HG03571 (cell line): ENCODE measurements around the gene EMILIN1.
"Not testable (repeated sequence)": the region's sequence is repeated elsewhere in the genome, so short reads cannot be mapped to it uniquely, and the experiment has no call there.

Experiments
- ATAC-seq: cut with Tn5 transposase; IDR thresholded peaks from one replicate; pipeline ENCODE4 v1.9.1; 2021; ENCODE audit not compliant: unreplicated experiment

Gene EMILIN1

GRCh38 chr2:27092696-27093429, 14.4 kb downstream of the EMILIN1 start:
- no peak for ATAC-seq

- no peak for ATAC-seq
Measured at GRCh38 chr2:27093430-27094352, 15.3 kb downstream of the EMILIN1 start.

DNA sequence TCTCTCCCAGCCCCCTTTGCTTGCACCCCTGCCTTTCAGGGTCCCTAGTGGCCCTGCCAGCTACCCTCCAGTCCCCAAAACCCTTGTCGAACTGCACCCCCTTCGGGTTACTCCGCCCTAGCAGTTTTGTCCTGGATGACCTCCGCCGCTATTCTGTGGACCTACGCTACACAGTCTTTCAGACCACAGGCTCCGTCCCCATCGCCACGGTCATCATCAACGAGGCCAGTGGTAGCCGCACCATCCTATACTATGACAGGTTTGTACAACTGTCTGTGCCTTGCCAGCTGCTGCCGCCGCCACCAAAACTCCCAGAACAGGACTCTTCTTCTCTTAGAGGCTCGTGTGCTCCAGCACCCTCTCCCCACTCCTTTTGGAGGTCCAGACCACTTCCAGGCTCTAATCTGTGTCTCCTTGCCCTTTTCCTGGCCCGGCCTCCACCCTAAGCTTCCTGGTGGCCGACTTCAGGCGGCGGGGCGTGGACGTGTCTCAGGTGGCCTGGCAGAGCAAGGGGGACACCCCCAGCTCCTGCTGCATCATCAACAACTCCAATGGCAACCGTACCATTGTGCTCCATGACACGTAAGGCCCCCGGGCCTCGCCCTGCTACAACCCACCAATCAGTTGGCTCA, 16.1 kb downstream of the EMILIN1 start:
- ATAC-seq, result no peak

GRCh38 chr2:27095427-27095744, 17.0 kb downstream of the EMILIN1 start:
- no peak for ATAC-seq

- no peak for ATAC-seq
Measured at GRCh38 chr2:27095745-27096651, 17.6 kb downstream of the EMILIN1 start.

- no peak for ATAC-seq
Measured at GRCh38 chr2:27096748-27097297, 18.4 kb downstream of the EMILIN1 start.

GRCh38 chr2:27097341-27097740, 18.9 kb downstream of the EMILIN1 start:
- no peak for ATAC-seq

DNA sequence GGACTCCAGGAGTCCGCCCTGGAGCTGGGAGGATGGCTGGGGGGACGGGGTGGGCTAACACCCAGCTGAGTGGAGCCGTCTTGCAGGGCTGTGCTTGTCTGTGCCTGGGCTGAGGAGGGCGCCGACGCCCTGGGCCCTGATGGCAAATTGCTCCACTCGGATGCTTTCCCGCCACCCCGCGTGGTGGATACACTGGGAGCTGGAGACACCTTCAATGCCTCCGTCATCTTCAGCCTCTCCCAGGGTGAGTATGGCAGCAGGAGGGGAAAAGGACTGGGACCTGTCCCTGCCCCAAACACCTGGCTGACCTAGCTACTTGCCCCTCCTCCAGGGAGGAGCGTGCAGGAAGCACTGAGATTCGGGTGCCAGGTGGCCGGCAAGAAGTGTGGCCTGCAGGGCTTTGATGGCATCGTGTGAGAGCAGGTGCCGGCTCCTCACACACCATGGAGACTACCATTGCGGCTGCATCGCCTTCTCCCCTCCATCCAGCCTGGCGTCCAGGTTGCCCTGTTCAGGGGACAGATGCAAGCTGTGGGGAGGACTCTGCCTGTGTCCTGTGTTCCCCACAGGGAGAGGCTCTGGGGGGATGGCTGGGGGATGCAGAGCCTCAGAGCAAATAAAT, 21.0 kb downstream of the EMILIN1 start:
- ATAC-seq, result no peak

DNA sequence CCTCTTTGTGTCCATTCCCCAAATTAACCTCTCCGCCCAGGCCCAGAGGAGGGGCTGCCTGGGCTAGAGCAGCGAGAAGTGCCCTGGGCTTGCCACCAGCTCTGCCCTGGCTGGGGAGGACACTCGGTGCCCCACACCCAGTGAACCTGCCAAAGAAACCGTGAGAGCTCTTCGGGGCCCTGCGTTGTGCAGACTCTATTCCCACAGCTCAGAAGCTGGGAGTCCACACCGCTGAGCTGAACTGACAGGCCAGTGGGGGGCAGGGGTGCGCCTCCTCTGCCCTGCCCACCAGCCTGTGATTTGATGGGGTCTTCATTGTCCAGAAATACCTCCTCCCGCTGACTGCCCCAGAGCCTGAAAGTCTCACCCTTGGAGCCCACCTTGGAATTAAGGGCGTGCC, 21.6 kb downstream of the EMILIN1 start:
- no peak for ATAC-seq

DNA sequence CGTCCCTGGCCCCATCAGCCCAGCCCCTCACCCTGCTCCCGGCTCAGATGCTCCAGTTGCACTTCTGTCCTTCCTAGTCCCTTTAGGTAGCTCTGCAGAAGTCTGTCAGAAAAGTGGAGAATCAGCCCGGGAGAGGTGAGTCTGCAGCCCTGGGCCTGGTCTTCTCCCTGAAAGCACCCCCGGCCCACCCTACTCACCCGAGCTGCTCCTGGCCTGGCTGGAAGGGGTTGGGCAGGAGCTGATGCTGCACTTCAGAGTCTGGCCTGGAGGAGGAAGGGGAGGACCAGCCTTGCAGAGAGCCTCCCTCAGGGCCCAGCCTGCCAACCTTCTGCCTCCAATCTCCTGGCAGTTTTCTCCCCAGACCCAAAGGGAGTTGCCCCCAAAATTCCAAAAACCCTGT, 23.9 kb downstream of the EMILIN1 start:
- ATAC-seq, result no peak

DNA sequence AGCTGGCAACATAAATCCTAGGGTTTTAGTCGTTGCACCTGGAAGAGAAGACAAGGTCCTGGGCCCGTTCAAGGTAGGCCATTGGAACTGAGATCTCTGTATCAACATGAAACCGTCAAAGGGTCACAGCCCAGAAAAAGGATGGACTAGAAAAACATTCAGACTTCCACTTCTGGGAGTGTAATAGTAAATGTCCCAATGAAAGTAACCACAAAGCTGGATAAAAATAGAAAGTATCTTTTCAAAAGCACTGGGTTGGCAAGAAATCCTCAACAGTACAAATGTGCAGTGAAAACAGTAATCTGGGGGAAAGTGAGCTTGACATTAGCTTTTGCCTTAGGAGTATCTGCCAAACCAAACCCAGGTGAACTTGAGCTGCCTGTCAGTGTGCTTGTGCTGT, 27.6 kb downstream of the EMILIN1 start:
- no peak for ATAC-seq

DNA sequence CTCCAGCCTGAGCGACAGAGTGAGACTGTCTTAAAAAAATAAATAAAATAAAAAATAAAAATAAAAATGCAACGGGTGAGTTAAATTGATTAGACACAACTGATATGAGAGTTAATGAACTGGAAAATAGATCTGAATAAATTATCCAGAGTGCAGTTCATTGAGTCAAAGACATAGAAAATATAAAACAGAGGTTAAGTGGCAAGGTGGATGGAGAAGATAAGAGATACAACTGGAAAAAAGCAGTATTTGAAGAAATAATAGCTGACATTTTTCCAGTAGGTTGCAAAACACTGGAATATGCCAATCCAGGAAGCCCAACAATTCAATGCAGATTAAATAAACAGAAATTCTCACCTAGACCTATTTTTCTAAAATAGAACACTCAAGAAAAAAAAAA, 29.8 kb downstream of the EMILIN1 start:
- ATAC-seq, result no peak

GRCh38 chr2:27109083-27109482, 30.7 kb downstream of the EMILIN1 start:
- ATAC-seq, result no peak

GRCh38 chr2:27110603-27111352, 32.4 kb downstream of the EMILIN1 start:
- not testable (repeated sequence) for ATAC-seq

DNA sequence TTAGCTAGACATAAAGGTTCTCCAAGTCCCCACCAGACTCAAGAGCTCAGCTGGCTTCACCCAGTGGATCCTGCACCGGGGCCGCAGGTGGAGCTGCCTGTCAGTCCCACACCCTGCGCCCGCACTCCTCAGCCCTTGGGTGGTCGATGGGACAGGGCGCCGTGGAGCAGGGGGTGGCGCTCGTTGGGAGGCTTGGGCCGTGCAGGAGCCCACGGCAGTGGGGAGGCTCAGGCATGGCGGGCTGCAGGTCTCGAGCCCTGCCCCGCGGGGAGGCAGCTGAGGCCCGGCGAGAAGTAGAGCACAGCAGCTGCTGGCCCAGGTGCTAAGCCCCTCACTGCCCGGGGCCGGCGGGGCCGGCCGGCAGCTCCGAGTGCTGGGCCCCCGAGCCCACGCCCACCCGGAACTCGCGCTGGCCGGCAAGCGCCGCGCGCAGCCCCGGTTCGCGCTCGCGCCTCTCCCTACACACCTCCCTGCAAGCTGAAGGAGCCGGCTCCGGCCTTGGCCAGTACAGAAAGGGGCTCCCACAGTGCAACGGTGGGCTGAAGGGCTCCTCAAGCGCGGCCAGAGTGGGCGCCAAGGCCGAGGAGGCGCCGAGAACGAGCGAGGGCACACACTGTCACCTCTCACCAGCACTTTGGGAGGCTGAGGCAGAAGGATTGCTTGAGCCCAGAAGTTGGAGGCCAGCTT, 33.1 kb downstream of the EMILIN1 start:
- not testable (repeated sequence) for ATAC-seq

DNA sequence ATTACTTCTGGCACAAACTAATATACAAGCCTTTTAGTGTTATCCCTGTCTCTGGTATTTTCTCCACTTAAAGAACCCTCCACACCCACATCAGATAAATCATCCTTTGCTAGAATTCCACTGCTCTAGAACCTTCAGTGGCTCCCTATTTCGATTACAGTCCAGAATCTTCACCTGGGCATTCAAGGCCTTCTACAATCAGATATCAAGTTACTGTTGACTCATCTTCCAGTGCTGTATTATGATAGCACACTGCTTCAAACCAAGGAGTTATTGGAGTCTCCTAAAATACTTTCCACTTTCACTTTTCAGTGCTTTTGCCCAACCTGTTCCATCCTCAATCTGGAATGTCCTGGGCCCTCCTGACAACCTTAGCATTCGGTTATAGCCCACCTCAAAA, 37.1 kb downstream of the EMILIN1 start:
- no peak for ATAC-seq

DNA sequence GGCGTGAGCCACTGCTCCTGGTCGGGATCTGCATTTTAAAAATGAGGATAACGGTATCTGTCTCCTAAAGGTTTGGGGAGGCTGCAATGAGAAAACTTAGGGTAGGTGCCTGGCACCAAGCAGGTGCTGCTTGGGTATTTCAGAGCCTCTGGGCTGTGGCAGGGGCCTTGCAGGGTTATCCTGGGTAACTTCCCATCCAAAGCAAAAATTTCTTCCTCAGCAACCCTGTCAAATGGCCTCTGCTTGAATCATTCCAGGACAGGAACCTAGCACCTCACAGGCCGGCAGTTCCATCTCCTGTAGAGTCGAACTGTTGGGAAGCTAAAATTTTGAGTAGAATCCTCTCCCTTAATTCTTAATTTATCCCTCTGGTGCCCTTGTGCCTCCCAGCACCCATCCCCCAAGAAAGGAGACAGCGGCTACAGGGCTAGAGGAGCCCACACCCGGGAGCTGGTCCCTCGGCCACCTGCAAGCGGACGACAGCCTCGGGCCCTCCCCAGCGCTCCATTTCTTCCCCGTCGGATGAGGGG, 39.6 kb downstream of the EMILIN1 start:
- no peak for ATAC-seq

DNA sequence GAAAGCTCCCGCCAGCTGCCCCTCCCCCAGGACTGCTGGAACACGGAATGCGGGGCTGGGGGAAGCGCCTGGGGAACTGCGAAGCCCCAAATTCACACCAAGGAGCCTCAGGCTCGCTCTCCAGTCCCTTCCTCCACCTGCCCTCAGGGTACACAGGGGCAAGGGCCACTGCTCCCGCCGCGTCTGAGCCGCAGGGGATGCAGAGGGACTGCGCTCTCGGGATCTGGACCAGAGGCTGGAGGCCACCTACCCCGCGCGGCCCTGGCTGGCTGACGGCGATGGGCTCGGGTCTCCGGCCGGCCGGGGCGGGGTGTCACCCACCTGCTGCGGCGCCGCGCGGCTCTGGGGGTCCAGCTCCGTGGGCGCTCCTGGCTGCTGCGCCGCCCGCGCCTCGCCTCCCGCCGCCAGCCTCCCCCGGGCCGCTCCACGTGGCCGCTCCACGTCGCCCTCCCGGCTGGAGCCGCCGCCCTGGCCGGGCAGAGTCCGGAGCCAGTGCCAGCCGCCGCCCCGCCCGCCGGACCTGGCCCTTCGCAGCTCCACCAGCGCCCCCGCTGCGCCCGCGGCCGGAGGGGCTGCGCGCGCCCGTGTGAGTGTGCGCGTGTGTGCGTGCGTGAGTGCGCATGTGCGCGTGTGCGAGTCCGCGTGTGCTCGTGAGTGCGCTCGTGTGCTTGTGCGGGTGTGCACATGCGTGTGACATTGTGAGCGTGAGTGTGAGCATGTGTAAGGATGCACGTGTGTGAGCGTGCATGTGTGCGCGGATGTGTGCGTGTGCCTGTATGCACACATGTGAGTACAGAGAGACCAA, 40.3 kb downstream of the EMILIN1 start, which contains the start of gene CGREF1:
CGREF1 (minus strand) TSS at position 604 of the 805 bp plus-strand sequence. CDS start 14,762 bp downstream, outside the sequence.
- no peak for ATAC-seq
